ENCODE results near the gene NFYC. TPM values are rescaled to one million over a fixed set of nuclear protein-coding genes. Genes with fewer than 3 reads are reported as not detected.
"Not testable (repeated sequence)": the region's sequence is repeated elsewhere in the genome, so short reads cannot be mapped to it uniquely, and the experiment has no call there.

NFYC gene
- total RNA-seq, 1 donor from 2014 or later: 62.3 TPM

GRCh38 chr1:40697436-40697835 is 5.9 kb downstream of the NFYC start:
- DNase-seq (ENCODE audit: missing footprints) (no peak), ATAC-seq (no peak)
- intact Hi-C loops (cut with DNase I): no loop called here

GRCh38 chr1:40699787-40700186 is 8.3 kb downstream of the NFYC start:
- ATAC-seq (no peak), DNase-seq (ENCODE audit: missing footprints) (no peak)
- intact Hi-C loops (cut with DNase I): no loop called here

- DNase-seq (ENCODE audit: missing footprints) (no peak), ATAC-seq (no peak)
- intact Hi-C loops (cut with DNase I): no loop called here
These were observed 10.2 kb downstream of the NFYC start for GRCh38 chr1:40701684-40702083.

- intact Hi-C loops (cut with DNase I); DNase-seq (ENCODE audit: missing footprints); ATAC-seq: not testable (repeated sequence)
These were observed 11.3 kb downstream of the NFYC start for GRCh38 chr1:40702810-40703209.

GRCh38 chr1:40703316-40703715 is 11.8 kb downstream of the NFYC start:
- no peak for DNase-seq (ENCODE audit: missing footprints)
- intact Hi-C loops (cut with DNase I): no loop called here
- ATAC-seq: no peak

GRCh38 chr1:40704817-40705733 is 13.6 kb downstream of the NFYC start:
- ATAC-seq (no peak), DNase-seq (ENCODE audit: missing footprints) (no peak)
- intact Hi-C loops (cut with DNase I): no loop called here

GRCh38 chr1:40706626-40707025 is 15.1 kb downstream of the NFYC start:
- intact Hi-C loops (cut with DNase I): no loop called here
- ATAC-seq: no peak
- DNase-seq (ENCODE audit: missing footprints): no peak

GRCh38 chr1:40708750-40709099 is 17.2 kb downstream of the NFYC start:
- ATAC-seq (peak; percentile 56), DNase-seq (ENCODE audit: missing footprints) (no peak)
- intact Hi-C loops (cut with DNase I): loop anchor here (2.0 kb wide), 1 partner anchor 16 kb away; no protein-coding TSS in a partner anchor

GRCh38 chr1:40709100-40709801 is 17.7 kb downstream of the NFYC start:
- intact Hi-C loops (cut with DNase I): loop anchor here (2.0 kb wide), 1 partner anchor 16 kb away; no protein-coding TSS in a partner anchor
- peak; percentile 96 for ATAC-seq
- peak; percentile 67 for DNase-seq (ENCODE audit: missing footprints)

- ATAC-seq (no peak), DNase-seq (ENCODE audit: missing footprints) (no peak)
- intact Hi-C loops (cut with DNase I): loop anchor here (2.0 kb wide), 2 partner anchors 17 to 59 kb away; no protein-coding TSS in a partner anchor
These were observed 18.3 kb downstream of the NFYC start for GRCh38 chr1:40709802-40710278.

GRCh38 chr1:40710581-40711315 is 19.2 kb downstream of the NFYC start:
- ATAC-seq: no peak
- intact Hi-C loops (cut with DNase I): loop anchor here (2.0 kb wide), 1 partner anchor 58 kb away; no protein-coding TSS in a partner anchor
- DNase-seq (ENCODE audit: missing footprints): no peak

- intact Hi-C loops (cut with DNase I): loop anchor here (2.0 kb wide), 1 partner anchor 57 kb away; no protein-coding TSS in a partner anchor
- DNase-seq (ENCODE audit: missing footprints) (no peak), ATAC-seq (no peak)
These were observed 20.2 kb downstream of the NFYC start for GRCh38 chr1:40711465-40712404.

- DNase-seq (ENCODE audit: missing footprints) (no peak), ATAC-seq (no peak)
- intact Hi-C loops (cut with DNase I): no loop called here
These were observed 21.0 kb downstream of the NFYC start for GRCh38 chr1:40712405-40712944.

- DNase-seq (ENCODE audit: missing footprints) (no peak), ATAC-seq (no peak)
- intact Hi-C loops (cut with DNase I): no loop called here
These were observed 21.5 kb downstream of the NFYC start for GRCh38 chr1:40712997-40713396.

- ATAC-seq: no peak
- no peak for DNase-seq (ENCODE audit: missing footprints)
- intact Hi-C loops (cut with DNase I): no loop called here
These were observed 24.1 kb downstream of the NFYC start for GRCh38 chr1:40715491-40716059.

GRCh38 chr1:40717065-40717464 is 25.6 kb downstream of the NFYC start:
- ATAC-seq (no peak), DNase-seq (ENCODE audit: missing footprints) (no peak)
- intact Hi-C loops (cut with DNase I): no loop called here

GRCh38 chr1:40717955-40718354 is 26.5 kb downstream of the NFYC start:
- no peak for ATAC-seq
- intact Hi-C loops (cut with DNase I): no loop called here
- DNase-seq (ENCODE audit: missing footprints): no peak
